ENCODE data around the gene BCAR1.

Gene BCAR1

GRCh38 chr16:75204410-75204758, 47.0 kb downstream of the BCAR1 start:
- no peak for DNase-seq (ENCODE audit: low read depth)
- no peak overlapping the region for H3K4me3 ChIP-seq (ENCODE audit: low read depth, low read length)
- TF ChIP-seq POLR2A (IDR thresholded peaks at IDR 0.05; ENCODE audit: extremely low read depth, insufficient read length) = no peak
- TF ChIP-seq CTCF (IDR thresholded peaks at IDR 0.05; ENCODE audit: low read depth, low read length) = no peak
- no peak for TF ChIP-seq MAX (IDR thresholded peaks at IDR 0.05; ENCODE audit: low read depth, low read length)
- no peak for TF ChIP-seq MYC (IDR thresholded peaks at IDR 0.05; ENCODE audit: low read depth, low read length)

GRCh38 chr16:75203667-75204409, 47.6 kb downstream of the BCAR1 start:
- TF ChIP-seq POLR2A (IDR thresholded peaks at IDR 0.05; ENCODE audit: extremely low read depth, insufficient read length) = no peak
- no peak for TF ChIP-seq MAX (IDR thresholded peaks at IDR 0.05; ENCODE audit: low read depth, low read length)
- no peak for TF ChIP-seq CTCF (IDR thresholded peaks at IDR 0.05; ENCODE audit: low read depth, low read length)
- no peak for TF ChIP-seq MYC (IDR thresholded peaks at IDR 0.05; ENCODE audit: low read depth, low read length)
- no peak overlapping the region for H3K4me3 ChIP-seq (ENCODE audit: low read depth, low read length)
- peak; percentile 40 for DNase-seq (ENCODE audit: low read depth)

GRCh38 chr16:75203096-75203495, 48.3 kb downstream of the BCAR1 start:
- no peak for TF ChIP-seq CTCF (IDR thresholded peaks at IDR 0.05; ENCODE audit: low read depth, low read length)
- no peak for TF ChIP-seq MYC (IDR thresholded peaks at IDR 0.05; ENCODE audit: low read depth, low read length)
- no peak for TF ChIP-seq POLR2A (IDR thresholded peaks at IDR 0.05; ENCODE audit: extremely low read depth, insufficient read length)
- no peak overlapping the region for H3K4me3 ChIP-seq (ENCODE audit: low read depth, low read length)
- no peak for DNase-seq (ENCODE audit: low read depth)

- H3K4me3 ChIP-seq (ENCODE audit: low read depth, low read length) = no peak overlapping the region
- no peak for TF ChIP-seq POLR2A (IDR thresholded peaks at IDR 0.05; ENCODE audit: extremely low read depth, insufficient read length)
- no peak for TF ChIP-seq CTCF (IDR thresholded peaks at IDR 0.05; ENCODE audit: low read depth, low read length)
- no peak for TF ChIP-seq MAX (IDR thresholded peaks at IDR 0.05; ENCODE audit: low read depth, low read length)
- DNase-seq (ENCODE audit: low read depth) = no peak
Measured at GRCh38 chr16:75202069-75202590, 49.3 kb downstream of the BCAR1 start.

- DNase-seq (ENCODE audit: low read depth) = no peak
- no peak overlapping the region for H3K4me3 ChIP-seq (ENCODE audit: low read depth, low read length)
- no peak for TF ChIP-seq MYC (IDR thresholded peaks at IDR 0.05; ENCODE audit: low read depth, low read length)
- no peak for TF ChIP-seq CTCF (IDR thresholded peaks at IDR 0.05; ENCODE audit: low read depth, low read length)
- no peak for TF ChIP-seq POLR2A (IDR thresholded peaks at IDR 0.05; ENCODE audit: extremely low read depth, insufficient read length)
- no peak for TF ChIP-seq MAX (IDR thresholded peaks at IDR 0.05; ENCODE audit: low read depth, low read length)
Measured at GRCh38 chr16:75198135-75198600, 53.3 kb downstream of the BCAR1 start.
